ENCODE measurements around the gene CHPT1.
"Not testable (repeated sequence)": the region's sequence is repeated elsewhere in the genome, so short reads cannot be mapped to it uniquely, and the experiment has no call there.

The CHPT1 gene

DNA sequence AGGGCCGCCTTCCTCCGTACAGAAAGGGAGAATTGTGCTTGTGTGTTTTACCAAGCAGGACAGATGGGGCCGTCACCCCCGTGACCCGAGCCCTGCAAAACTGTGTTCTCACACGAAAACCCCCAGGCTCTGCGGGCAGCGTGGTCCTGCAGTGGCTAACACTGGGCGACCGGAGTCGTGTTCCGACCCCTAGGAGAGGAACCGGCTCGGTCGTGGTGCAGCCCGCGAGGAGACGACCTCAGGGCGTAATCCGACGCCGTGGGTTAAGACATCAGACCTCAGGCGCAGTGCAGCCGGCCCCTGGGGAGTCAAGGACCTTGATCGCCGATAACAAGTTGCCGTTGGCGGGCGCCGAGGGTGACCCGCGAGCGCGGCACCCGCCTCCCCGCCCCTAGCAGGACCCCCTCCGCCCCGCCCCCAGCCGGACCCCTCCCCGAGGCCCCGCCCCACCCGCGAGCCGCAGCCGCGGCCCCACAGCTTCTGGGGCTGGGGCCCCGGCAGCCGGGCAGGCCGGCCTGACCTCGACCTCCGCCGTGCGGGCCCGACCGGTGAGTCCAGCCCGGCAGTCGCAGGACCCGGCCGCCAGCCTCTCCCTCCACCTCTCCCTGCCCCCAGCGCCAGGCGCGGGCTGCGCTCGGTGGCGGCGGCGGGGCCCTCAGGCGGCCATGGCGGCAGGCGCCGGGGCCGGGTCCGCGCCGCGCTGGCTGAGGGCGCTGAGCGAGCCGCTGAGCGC, at the start of gene CHPT1:
TSS of gene CHPT1 (plus strand) at position 444 of the 733 bp plus-strand sequence. CDS start at position 666, 222 bp downstream.
- peak; percentile 60 for DNase-seq (ENCODE audit: low spot score)

DNA sequence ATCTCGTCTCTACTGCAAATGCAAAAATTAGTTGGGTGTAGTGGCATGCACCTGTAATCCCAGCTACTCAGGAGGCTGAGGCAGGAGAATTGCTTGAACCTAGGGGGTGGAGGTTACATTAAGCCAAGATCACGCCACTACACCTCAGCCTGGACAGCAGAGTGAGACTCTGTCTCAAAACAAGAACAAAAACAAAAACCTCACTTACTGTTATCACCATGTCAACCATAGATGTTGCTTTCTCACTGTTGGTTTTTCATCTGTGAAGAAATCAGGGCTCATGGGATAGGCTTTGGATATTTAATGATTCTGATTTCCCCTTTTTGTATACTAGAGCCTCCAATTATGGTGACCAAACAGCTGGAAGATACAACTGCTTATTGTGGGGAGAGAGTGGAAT, 49.7 kb upstream of the CHPT1 start:
- DNase-seq (ENCODE audit: low spot score): no peak

- no peak for DNase-seq (ENCODE audit: low spot score)
Observed at GRCh38 chr12:101648195-101648594, 49.2 kb upstream of the CHPT1 start.

GRCh38 chr12:101650346-101651117, 46.9 kb upstream of the CHPT1 start:
- DNase-seq (ENCODE audit: low spot score): no peak

DNA sequence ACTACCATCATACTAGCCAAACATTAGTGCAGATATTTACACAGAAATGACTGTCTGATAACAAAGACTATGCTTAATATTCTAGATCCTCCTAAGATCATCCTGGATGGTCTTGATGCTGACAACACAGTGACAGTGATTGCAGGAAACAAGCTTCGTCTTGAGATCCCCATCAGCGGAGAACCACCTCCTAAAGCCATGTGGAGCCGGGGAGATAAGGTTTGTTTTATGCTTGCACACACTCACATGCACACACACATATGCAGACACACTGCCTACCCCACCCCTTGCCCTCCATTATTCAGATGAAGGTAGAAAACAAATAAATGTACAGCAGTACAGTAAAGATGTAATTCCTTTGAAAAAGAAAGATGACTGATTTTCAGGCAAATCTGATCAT, 44.4 kb upstream of the CHPT1 start:
- DNase-seq (ENCODE audit: low spot score): no peak

DNA sequence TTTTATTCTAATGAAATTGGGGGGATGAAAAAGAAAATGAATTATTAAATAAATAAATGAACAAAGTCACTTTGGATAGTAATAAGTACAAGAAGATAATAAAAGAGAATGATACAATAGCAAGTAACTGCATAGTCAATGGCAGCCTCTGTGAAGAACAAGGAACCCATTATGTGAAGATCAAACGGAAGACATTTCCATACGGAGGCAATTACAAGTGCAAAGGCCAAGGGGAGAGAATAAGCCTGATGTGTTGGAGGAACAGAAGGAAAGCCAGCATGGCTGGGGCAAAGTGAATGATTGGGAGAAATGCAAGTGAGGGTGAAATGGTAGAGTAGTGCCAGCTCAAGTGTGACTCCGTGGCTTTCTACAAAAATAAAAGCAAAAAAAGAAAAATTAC, 43.9 kb upstream of the CHPT1 start:
- DNase-seq (ENCODE audit: low spot score): no peak

DNA sequence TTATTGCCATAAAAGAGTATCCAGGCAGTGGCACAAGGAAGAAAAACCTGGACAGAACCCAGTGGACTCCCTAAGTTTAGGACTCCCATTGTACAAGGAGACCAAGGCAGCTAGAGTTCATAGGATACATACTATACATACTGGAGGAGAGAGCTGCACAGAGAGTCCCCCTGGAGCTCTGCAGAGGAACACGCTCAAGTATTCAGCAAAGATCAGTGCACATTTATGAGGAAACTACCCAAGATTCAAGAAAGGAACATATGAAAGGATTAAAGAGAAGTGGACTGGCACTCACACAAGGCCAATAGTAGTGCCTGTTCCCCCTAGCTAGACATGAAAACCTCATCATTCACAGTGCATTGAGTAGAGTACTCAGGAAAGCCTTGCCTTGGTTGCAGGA, 43.0 kb upstream of the CHPT1 start:
- no peak for DNase-seq (ENCODE audit: low spot score)

GRCh38 chr12:101655393-101655792, 42.0 kb upstream of the CHPT1 start:
- no peak for DNase-seq (ENCODE audit: low spot score)

DNA sequence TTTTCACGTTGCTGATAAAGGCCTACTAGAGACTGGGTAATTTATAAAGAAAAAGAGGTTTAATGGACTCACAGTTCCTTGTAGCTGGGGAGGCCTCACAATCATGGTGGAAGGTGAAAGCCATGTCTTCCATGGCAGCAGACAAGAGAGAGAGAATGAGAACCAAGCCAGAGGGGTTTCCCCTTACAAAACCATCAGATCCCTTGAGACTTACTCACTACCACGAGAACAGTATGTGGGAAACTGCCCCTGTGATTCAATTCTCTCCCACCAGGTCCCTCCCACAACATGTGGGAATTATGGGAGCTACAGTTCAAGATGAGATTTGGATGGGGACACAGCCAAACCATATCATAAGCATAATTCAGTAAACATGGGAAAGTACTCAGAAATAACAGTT, 36.8 kb upstream of the CHPT1 start:
- not testable (repeated sequence) for DNase-seq (ENCODE audit: low spot score)

GRCh38 chr12:101663298-101663697, 34.1 kb upstream of the CHPT1 start:
- DNase-seq (ENCODE audit: low spot score): no peak

- DNase-seq (ENCODE audit: low spot score): no peak
Observed at GRCh38 chr12:101664992-101665391, 32.4 kb upstream of the CHPT1 start.

GRCh38 chr12:101666052-101666728, 31.2 kb upstream of the CHPT1 start:
- DNase-seq (ENCODE audit: low spot score): no peak

GRCh38 chr12:101667591-101667990, 29.8 kb upstream of the CHPT1 start:
- no peak for DNase-seq (ENCODE audit: low spot score)

GRCh38 chr12:101670007-101670671, 27.3 kb upstream of the CHPT1 start:
- peak; percentile 55 for DNase-seq (ENCODE audit: low spot score)

GRCh38 chr12:101671157-101671791, 26.2 kb upstream of the CHPT1 start:
- peak; percentile 29 for DNase-seq (ENCODE audit: low spot score)

- no peak for DNase-seq (ENCODE audit: low spot score)
Observed at GRCh38 chr12:101671833-101672232, 25.6 kb upstream of the CHPT1 start.

DNA sequence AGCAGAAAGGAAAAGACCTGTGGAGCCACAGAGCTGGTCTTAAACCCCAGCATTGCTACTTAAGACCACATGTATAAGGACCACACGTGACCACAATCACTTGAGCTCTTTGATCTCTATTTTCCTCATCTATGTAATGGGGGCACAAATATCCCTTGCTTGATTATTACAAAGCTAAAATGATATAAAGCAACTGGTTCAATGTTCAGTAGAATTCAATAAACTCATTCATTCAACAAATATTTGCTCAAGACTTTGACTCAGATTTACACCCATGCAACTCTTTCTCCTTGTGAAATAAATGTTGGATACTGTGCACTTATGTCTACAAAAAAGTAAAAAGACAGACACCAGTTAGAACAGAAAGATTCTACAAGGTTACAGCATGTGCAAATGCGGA, 21.9 kb upstream of the CHPT1 start:
- DNase-seq (ENCODE audit: low spot score): no peak

GRCh38 chr12:101676497-101676896, 20.9 kb upstream of the CHPT1 start:
- DNase-seq (ENCODE audit: low spot score): not testable (repeated sequence)

DNA sequence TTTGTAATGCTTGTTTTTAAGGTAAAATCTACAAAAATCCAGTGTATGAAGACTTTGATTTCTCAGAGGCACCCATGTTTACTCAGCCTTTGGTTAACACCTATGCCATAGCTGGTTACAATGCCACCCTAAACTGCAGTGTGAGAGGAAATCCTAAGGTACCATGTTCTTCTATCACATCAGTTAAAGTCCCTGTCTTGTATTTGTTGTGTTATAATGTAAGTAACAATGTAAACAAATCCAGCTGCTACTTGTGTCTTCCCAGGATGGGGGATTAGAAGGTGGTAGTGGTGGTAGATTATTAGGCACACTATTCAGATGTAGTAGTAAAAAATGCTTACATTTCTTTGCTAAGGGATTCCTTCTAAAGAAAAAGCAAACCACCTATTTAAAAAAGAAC, 19.4 kb upstream of the CHPT1 start:
- no peak for DNase-seq (ENCODE audit: low spot score)

GRCh38 chr12:101680240-101680639, 17.2 kb upstream of the CHPT1 start:
- no peak for DNase-seq (ENCODE audit: low spot score)

- no peak for DNase-seq (ENCODE audit: low spot score)
Observed at GRCh38 chr12:101680647-101681046, 16.8 kb upstream of the CHPT1 start.

DNA sequence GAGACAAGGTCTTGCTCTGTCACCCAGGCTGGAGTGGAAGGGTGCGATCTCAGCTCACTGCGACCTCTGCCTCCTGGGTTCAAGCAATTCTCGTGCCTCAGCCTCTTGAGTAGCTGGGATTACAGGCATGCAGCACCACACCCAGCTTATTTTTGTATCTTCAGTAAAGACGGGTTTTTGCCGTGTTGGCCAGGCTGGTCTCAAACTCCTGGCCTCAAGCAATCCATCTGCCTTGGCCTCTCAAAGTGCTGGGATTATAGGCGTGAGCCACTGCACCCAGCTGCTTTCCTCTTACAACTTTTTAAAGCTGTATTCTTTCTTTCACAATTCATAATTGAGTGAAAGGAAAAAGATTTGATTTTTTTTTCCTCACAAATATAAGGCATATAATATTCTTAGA, 15.8 kb upstream of the CHPT1 start:
- not testable (repeated sequence) for DNase-seq (ENCODE audit: low spot score)
